ENCODE measurements around the gene PBX3. TPM values are rescaled to one million over a fixed set of nuclear protein-coding genes. Genes with fewer than 3 reads are reported as not detected.

PBX3 gene
- total RNA-seq, 1 experiment from 2014 or later = 1.5 TPM

DNA sequence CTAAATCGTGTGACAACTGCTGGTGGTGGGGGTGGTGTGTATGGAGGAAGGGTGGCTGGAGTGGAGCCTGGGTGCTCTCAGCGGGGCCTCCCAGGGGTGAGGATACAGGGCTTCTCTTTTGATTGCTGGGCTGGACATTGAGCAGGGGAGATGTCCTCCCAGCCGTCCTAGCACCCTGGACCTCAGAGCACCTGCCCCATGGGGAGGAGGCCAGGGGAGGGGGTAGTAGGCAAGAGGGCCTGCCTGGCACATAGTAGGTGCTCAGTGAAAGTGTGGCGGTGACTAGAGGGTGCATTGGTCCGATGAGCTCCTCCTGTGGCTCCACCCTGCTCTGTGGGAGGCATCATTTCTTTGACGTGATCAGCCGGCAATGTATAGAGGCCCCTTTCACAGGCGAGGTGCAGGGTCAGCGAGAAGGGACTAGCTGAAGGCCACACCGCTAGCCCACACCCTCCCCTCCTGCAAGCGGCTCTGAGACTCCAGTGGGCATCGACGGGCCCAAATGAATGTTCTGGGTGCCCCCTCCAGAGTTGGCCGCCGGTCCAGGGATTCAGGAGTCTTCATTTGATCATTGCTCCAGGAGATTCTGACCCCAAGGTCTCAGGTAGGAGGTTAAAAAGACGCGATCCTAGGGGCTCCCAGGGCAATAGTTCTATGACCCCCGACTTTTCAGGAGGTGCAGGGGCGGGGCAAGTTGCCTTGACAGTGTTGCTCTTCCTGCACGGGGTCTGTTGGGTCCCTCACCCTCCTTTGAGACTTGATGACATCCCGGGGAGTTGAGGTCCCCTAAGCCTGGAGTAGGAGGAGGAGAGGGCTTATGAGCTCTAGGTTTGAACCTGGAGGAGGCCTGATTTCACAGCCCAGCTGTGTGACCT lies 255.5 kb downstream of the PBX3 start:
- H3K4me3 ChIP-seq (ENCODE audit: low read depth, low read length, poor library complexity, severe bottlenecking) = no peak overlapping the region
- H3K4me1 ChIP-seq (ENCODE audit: insufficient read depth, low read length, poor library complexity, severe bottlenecking) = no peaks in the 10 kb centered on the region
- intact Hi-C loops (cut with micrococcal nuclease; ENCODE audit: unreplicated experiment) = no loop called here
- H3K27me3 ChIP-seq (replicated peaks; ENCODE audit: insufficient read depth, low read depth, low read length, poor library complexity) = no peaks in the 10 kb centered on the region
- no TSS peak for BruUV-seq (replicated peaks)
- TF ChIP-seq, protein P1, sequence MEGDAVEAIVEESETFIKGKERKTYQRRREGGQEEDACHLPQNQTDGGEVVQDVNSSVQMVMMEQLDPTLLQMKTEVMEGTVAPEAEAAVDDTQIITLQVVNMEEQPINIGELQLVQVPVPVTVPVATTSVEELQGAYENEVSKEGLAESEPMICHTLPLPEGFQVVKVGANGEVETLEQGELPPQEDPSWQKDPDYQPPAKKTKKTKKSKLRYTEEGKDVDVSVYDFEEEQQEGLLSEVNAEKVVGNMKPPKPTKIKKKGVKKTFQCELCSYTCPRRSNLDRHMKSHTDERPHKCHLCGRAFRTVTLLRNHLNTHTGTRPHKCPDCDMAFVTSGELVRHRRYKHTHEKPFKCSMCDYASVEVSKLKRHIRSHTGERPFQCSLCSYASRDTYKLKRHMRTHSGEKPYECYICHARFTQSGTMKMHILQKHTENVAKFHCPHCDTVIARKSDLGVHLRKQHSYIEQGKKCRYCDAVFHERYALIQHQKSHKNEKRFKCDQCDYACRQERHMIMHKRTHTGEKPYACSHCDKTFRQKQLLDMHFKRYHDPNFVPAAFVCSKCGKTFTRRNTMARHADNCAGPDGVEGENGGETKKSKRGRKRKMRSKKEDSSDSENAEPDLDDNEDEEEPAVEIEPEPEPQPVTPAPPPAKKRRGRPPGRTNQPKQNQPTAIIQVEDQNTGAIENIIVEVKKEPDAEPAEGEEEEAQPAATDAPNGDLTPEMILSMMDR (conservative IDR thresholded peaks at IDR 0.05; ENCODE audit: low read depth, low read length) = no peak
- no peak for TF ChIP-seq EZH2 (IDR thresholded peaks at IDR 0.05; ENCODE audit: borderline replicate concordance, low read depth, low read length, poor library complexity, severe bottlenecking)
- no peaks in the 10 kb centered on the region for H3K9me3 ChIP-seq (ENCODE audit: low read depth, low read length, poor library complexity, severe bottlenecking)
- POLR2A ChIA-PET (ENCODE audit: low non-redundant PET) = no interaction called here
- CTCF ChIA-PET = no interaction called here
- no peaks in the 10 kb centered on the region for H3K36me3 ChIP-seq (ENCODE audit: insufficient read depth, low read length, poor library complexity, severe bottlenecking)
- DNase-seq (ENCODE audit: low spot score) = no peak
- no peak overlapping the region for H3K27ac ChIP-seq (ENCODE audit: low read depth, low read length, poor library complexity, severe bottlenecking)

DNA sequence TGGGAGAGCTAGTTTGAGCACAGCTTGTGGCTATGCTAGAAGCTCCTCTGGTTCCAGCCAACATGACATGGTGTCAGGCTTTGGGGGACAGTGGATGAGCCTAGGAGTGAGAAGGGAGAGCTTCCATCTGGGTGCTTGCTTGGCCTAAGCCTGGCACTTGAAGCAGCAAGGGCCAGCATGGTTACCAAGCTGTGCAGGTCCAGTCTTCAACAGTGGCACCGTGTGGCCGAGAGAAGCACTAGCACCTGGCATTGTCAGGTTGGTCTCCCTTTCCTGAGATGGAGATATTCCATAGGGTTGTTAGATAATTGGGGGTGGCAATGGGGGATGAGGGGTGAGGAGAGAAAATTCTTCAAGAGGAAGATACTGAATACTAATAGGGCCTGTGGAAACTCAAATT lies 261.9 kb downstream of the PBX3 start:
- CTCF ChIA-PET = no interaction called here
- Histone ChIP-seq H3K9me3 (ENCODE audit: low read depth, low read length, poor library complexity, severe bottlenecking) (peaks cover 7% of the 10 kb centered on the region), H3K27me3 (replicated peaks; ENCODE audit: insufficient read depth, low read depth, low read length, poor library complexity) (no peaks in the 10 kb centered on the region), H3K4me3 (ENCODE audit: low read depth, low read length, poor library complexity, severe bottlenecking) (no peak overlapping the region), H3K4me1 (ENCODE audit: insufficient read depth, low read length, poor library complexity, severe bottlenecking) (no peaks in the 10 kb centered on the region), H3K36me3 (ENCODE audit: insufficient read depth, low read length, poor library complexity, severe bottlenecking) (no peaks in the 10 kb centered on the region), H3K27ac (ENCODE audit: low read depth, low read length, poor library complexity, severe bottlenecking) (no peak overlapping the region)
- TF ChIP-seq, protein P1 (conservative IDR thresholded peaks at IDR 0.05; ENCODE audit: low read depth, low read length) = peak; percentile 28; the same call in 1 of the 2 replicates
- TF ChIP-seq EZH2 (IDR thresholded peaks at IDR 0.05; ENCODE audit: borderline replicate concordance, low read depth, low read length, poor library complexity, severe bottlenecking) = no peak
- DNase-seq (ENCODE audit: low spot score) = no peak
- no TSS peak for BruUV-seq (replicated peaks)
- POLR2A ChIA-PET (ENCODE audit: low non-redundant PET) = no interaction called here
- intact Hi-C loops (cut with micrococcal nuclease; ENCODE audit: unreplicated experiment) = no loop called here

DNA sequence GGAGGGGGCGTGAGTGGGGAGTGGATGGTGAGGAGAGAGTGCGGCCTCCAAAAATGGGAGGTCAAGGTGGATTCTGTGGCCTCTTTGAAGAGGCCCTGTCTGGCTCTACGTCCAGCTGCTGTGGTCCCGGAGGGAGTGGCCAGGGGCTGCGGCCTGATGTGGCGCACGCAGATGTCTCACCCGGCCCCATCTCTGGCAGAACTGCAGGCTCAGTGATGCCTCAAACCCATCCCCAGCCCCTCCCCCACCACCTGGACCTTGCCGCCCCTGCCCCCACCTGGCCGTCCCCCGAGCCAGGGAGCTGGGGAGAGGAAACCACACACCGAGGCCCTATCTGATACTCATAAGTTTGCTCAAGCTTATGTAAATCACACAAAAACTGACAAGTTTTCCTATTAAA lies 267.6 kb downstream of the PBX3 start:
- TF ChIP-seq, protein P1 (conservative IDR thresholded peaks at IDR 0.05; ENCODE audit: low read depth, low read length) = no peak
- TF ChIP-seq EZH2 (IDR thresholded peaks at IDR 0.05; ENCODE audit: borderline replicate concordance, low read depth, low read length, poor library complexity, severe bottlenecking) = no peak
- Histone ChIP-seq H3K4me3 (ENCODE audit: low read depth, low read length, poor library complexity, severe bottlenecking) (no peak overlapping the region), H3K4me1 (ENCODE audit: insufficient read depth, low read length, poor library complexity, severe bottlenecking) (no peaks in the 10 kb centered on the region), H3K9me3 (ENCODE audit: low read depth, low read length, poor library complexity, severe bottlenecking) (no peaks in the 10 kb centered on the region), H3K27me3 (replicated peaks; ENCODE audit: insufficient read depth, low read depth, low read length, poor library complexity) (peaks cover 3% of the 10 kb centered on the region), H3K27ac (ENCODE audit: low read depth, low read length, poor library complexity, severe bottlenecking) (no peak overlapping the region), H3K36me3 (ENCODE audit: insufficient read depth, low read length, poor library complexity, severe bottlenecking) (no peaks in the 10 kb centered on the region)
- intact Hi-C loops (cut with micrococcal nuclease; ENCODE audit: unreplicated experiment) = no loop called here
- CTCF ChIA-PET = no interaction called here
- POLR2A ChIA-PET (ENCODE audit: low non-redundant PET) = no interaction called here
- no peak for DNase-seq (ENCODE audit: low spot score)
- BruUV-seq (replicated peaks) = no TSS peak
